Cerebellar nuclear complex (tissue), 1 donor: ENCODE data around the gene SPP2.
A peak's percentile ranks its signal among the peaks of the same experiment; 100 is the strongest.

ENCODE experiments used
- DNase-seq, 2 experiments: peaks; one replicate each; lab custom pipeline; 2025; lab: John Stamatoyannopoulos, UW

The SPP2 gene, protein sequence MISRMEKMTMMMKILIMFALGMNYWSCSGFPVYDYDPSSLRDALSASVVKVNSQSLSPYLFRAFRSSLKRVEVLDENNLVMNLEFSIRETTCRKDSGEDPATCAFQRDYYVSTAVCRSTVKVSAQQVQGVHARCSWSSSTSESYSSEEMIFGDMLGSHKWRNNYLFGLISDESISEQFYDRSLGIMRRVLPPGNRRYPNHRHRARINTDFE

GRCh38 chr2:234050455-234051135 lies at the start of gene SPP2:
TSS of gene SPP2 (plus strand) at chr2:234050702. CDS start at chr2:234050787, 85 bp downstream.
- DNase-seq: no peak

DNA sequence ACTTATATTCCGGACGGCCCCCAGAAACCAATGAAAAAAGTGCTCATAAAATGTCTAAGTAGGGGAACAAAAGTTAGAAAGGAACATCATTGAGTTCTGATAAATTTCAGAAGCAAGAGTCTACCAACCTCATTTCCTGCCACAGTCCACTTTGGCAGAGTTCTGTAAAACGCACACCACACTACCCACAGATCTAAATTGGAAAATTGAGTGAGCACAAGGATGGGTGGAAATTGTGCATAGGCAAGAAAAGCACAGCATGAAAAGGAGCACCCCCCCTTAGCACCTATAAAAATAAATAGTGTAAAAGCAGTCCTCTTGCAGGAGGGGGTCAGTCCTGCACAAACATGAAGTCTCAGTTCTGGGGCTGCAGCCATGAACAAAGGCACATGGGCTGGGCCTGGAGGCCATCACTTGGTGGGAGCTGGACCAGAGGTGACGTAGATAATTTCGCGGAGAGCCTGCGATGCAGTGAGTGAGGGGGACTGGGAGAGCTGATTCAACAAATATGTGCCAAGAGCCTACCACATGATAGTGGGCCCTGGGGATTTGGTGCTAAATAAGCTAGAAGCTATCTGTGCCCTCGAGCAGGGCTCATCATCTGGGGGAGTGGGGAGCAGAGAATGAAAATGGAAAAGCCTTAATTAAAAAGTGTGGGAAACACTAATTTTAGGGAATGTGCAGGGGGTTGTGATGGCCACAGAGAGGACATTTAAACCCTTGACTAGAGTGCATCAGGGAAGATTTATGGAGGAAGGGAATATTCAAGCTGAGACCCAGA lies 48.9 kb upstream of the SPP2 start:
- no peak for DNase-seq

GRCh38 chr2:234002281-234002680 lies 48.2 kb upstream of the SPP2 start:
- DNase-seq: no peak

DNA sequence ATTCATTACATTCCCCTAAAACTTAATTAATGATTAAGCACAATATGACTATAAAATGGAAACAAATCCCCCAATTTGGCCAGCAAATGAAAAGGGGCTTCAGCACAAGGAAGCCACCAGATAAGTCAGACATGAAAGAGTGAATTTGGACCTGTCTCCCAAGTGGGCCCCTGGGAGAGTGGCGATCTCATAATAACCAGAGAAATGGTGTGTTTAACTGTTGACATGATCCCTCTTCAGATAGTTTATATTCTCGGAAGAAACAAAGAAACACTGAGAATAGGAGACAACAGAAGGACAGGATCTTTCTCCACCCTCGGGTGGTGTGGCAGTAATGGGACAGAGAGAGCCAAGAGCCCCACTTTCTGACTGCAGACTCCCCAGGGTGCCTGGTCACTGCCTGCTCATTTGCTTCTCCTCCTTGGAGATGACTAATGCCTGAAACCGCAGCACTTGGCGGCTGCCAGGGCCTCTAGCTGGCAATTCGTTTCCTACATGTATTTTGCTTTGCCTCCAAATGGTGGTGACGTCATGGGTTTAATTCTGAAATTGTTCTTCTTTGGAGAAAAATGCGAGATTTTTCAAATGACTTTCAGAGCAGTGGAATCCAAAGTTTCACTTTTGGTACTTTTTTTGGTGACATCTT lies 46.4 kb upstream of the SPP2 start:
- DNase-seq: peak in 1 of 2 experiments; percentile 28

GRCh38 chr2:234005126-234005525 lies 45.4 kb upstream of the SPP2 start:
- no peak for DNase-seq

- DNase-seq: no peak
Measured at GRCh38 chr2:234006501-234006900, 44.0 kb upstream of the SPP2 start.

- DNase-seq: no peak
Measured at GRCh38 chr2:234014427-234014826, 36.1 kb upstream of the SPP2 start.

DNA sequence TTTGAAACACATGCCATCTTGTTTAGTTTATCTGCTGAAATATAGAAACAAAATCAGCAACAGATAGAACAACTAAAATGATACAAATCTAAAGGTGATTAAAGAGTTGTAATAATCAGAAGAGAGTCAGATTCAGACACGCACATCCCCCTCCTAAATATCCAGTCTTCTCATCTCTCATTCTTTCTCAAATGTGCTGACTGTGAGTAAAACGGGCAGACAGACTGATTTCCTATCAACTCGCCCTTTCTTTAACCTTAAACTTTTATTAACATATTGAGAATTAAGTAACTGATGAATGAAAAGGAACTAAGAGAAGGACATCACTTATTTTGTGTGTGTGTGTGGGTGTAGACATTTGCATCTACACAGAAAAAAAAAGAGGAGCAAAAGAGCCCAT lies 34.6 kb upstream of the SPP2 start:
- DNase-seq: no peak

DNA sequence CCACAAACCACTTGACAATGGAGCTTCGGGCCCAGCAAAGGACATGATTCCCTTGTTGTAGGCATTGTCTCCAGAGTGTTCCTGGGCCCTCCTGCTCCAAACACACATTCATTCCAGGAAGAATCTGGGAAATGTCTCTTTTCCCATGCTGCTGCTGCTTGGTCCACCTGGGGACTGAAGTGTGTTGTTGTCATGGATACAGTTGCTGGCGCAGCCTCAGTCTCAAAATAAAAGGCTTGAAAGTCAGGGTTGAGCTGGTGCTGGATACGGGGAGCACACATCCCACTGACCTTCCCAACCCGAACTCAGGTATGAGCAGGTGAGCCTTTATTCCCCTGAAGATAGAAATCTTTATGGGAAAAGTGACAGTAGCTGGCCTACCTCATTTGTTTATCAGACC lies 30.6 kb upstream of the SPP2 start:
- DNase-seq: no peak

DNA sequence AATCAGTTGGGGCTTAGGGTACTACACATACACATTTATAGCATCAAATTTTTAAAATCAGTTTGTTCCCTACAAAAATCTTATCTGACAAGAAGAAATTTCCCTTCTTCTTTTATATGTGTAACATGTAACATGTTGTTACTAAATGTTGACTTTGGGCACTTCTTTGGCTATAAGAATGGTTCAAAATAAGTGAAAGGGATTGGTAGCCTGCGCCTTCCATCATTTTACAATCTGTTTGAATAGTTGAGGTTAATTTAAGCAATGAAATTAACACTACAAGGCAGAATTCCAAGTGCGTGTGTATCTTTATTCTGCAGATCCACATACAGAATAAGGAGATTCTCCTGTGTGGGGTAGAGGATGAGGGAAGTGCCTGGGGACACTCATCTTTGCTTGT lies 30.2 kb upstream of the SPP2 start:
- DNase-seq: no peak

DNA sequence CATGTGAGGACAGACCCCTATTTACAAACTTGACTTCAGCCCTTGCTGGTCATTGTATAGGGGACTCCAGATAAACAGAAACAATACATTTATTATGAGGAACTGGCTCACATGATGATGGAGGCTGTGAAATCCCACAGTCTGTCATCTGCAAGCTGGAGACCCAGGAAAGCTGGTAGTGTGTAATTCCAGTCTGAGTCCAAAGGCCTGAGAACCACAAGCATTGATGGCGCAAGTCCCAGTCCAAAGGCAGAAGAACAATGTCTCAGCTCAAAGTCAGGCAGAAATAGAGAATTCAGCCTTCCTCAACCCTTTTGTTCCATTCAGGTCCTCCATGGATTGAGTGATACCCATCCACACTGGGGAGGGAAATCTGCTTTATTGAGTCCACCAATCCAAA lies 28.1 kb upstream of the SPP2 start:
- no peak for DNase-seq

DNA sequence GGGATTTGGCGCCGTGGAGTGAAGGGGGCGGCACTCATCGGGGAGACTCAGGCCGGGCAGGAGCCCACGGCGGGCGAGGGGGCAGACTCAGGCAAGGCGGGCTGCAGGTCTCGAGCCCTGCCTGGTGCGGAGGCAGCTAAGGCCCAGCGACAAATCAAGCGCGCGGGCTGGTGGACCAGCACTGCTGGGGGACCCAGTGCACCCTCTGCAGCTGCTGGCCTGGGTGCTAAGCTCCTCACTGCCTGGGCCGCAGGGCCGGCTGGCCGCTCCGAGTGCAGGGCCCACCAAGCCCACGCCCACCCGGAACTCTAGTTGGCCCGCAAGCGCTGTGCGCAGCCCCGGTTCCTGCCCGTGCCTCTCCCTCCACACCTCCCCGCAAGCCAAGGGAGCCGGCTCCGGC lies 26.2 kb upstream of the SPP2 start:
- DNase-seq: no peak

- no peak for DNase-seq
Measured at GRCh38 chr2:234025466-234025865, 25.0 kb upstream of the SPP2 start.

DNA sequence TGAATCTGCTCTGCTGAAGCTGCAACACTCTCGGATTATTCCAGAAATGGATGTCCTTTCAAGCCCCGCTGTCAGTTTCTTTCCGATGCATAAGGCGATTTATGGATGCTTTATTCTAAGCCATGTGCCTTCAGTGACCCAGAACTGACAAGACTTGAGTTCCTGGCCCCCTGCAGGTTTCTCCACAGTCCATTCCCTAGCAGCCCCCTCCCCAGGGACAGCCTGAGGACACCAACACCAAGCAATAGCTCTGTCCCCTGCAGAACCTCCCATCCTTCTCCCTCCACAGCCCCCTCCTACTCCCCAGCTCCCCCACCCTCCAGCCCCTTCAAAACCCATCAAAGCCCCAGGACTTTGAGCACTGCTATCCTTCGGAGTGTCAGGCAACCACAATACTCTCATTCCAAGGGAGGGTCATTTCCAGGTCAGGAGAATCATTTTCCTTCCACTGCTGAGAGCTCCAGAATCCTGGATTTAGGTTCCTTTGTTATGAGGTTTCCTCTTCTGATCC lies 24.6 kb upstream of the SPP2 start:
- no peak for DNase-seq

GRCh38 chr2:234026693-234027254 lies 23.7 kb upstream of the SPP2 start:
- DNase-seq: no peak

DNA sequence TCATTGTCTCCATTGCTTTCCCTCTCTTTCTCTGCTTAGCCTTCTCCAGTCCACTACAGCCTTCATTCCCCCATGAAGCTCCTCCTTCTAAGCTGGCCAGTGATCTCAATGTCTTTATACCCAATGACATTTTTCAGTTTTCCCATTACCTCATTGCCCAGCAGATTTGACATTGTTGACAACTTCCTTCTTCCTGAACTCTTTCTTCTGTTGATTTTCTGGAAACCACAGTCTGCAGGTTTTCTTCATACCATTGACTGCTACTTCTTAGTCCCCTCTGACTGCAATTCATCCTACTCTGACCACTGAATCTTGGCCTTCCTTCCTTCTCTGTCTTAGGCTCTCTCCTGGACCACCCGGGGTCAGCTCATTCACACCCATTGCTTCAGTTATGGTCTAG lies 22.9 kb upstream of the SPP2 start:
- no peak for DNase-seq

- DNase-seq: no peak
Measured at GRCh38 chr2:234029150-234029733, 21.3 kb upstream of the SPP2 start.

DNA sequence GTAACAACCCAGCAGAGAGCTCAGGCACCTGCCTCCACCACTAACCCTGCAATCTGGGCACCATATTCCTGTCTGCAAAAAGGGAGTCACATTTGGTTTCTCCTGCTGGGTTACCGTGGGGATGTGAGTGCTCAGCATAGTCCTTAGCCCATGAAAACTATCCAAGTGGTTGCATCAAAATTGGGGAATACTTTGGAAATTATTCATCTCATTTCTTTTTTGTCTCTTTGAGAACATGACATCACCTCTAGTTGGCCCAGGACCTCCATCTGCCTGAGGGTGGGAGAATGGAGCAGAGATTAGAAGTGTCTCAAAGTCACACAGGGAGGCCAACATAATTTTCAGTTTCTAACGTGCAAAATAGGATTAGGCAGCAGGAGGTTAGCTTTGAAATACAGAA lies 19.3 kb upstream of the SPP2 start:
- DNase-seq: no peak

DNA sequence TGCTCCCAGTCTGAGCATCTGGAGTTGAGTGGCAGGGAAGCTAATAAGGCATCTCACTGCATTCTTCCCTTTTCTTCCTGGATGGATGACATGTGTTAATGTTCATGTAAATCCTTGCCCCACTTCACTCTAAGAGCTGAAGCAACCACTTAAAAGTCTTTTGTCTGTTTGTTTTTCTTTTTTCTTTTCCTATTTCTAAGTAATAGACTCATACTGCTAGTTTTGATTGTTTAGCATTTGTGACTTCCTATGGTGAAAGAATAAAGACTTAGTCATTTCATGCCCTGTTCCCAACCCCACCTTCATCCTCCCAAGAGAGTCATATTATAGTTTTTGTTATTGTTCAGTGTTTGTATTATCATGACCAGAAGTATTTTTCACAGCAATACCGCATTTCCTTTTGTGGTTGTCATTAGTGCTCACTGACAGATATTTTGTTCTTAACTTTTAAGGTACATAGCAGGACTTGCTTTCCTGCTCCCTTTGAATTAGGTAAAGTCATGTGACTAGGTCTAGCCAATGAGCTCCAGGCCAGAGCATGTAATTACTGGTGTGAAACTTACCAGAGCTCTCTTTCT lies 18.1 kb upstream of the SPP2 start:
- no peak for DNase-seq

GRCh38 chr2:234033174-234033573 lies 17.3 kb upstream of the SPP2 start:
- DNase-seq: no peak

GRCh38 chr2:234033885-234034284 lies 16.6 kb upstream of the SPP2 start:
- no peak for DNase-seq
